Measurements from ENCODE around the gene LMAN2L.

The LMAN2L gene

GRCh38 chr2:96739633-96740428, at the start of gene LMAN2L:
Gene LMAN2L, minus strand, starts transcription at chr2:96740064. Its CDS starts 24 bp downstream, at chr2:96740040.
- DNase-seq (ENCODE audit: low spot score) = peak; percentile 98

DNA sequence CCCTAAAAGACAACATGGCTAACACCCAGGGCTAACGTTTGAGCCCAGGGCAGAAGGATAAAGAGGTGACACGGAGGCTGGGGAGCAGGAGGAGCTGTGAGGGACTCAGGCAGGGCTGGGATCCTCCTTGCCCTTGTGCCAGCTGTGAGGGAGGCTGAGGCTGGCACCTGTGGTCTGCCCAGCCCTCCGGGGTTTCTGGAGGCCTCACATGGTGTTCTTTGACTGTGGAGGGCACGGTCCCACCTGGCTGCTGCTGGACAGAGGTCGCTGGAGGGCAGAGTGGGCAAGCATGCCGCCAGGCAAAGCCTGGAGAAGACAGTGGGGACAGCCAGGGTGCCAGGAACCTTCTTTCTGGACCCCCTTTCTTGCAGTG, 49.4 kb upstream of the LMAN2L start:
- no peak for DNase-seq (ENCODE audit: low spot score)

DNA sequence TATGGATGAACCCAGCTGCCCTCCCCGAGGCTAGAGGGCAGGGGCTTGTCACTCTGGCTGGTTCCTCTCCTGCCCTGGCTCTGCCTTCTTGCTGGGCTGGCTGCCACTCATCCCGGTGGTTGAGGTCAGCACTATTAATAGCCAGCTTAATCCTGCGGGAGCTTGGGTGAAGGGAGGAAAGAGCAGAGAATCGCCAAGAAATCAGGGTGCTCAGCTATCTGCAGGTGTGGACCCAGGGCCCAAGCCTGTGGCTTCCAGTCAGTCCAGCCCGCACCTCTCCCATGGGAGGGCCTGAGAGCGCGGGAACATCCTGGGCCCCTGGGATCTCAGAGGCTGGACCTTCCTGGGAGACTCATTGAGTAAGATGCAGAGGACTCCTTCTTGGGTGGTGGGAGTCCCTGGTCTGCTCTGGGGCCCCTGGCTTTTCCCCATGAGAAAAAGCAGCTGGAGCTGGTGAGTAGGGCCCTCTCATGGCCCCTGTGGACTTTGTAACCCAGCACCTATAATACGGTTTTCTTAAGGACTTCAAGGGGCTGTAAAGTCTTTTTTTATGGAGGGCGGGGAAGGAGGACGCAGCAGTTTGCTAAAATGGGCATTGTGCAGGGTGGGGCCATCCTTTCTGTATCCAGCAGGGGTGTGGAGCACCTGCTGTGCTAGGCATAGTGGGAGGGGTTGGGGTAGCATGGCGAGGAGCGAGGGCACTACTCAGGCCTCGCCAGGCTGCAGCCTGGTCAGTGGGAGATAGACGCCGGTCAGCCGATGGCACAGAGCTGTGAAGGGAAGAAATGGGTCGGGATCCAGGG, 48.8 kb upstream of the LMAN2L start:
- DNase-seq (ENCODE audit: low spot score) = no peak

DNA sequence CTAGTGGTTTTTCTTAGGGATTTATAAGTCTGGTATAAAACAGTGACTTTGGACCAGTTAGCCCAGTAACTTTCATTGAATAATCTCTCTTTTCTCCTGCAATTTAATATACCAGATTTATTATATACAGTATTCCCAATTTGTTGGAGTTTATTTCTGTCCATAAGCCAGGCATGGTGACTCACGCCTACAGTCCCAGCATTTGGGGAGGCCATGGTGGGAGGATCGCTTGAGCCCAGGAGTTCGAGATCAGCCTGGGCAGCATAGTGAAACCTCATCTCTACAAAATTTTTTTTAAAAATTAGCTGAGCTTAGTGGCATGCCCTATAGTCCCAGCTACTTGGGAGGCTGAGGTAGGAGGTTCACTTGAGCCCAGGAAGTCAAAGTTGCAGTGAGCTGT, 47.5 kb upstream of the LMAN2L start:
- no peak for DNase-seq (ENCODE audit: low spot score)

DNA sequence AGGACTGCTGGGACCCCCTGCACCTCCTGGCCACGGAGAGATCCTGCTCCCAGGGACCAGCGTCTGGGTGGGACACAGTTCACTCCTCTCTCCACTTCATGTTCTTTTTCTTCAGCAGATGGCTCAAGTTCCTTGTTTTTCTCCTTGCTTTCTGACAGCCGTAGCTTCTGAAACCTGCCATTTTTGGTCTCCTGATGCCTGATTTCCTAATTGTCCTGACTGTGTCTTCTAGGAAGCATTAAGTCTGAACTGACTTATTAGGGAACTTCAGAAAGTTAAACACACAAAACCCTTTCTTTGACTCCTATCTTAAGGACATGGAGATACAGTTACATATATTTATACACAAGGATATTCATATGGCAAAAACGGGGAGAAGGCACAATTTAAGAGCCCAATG, 43.5 kb upstream of the LMAN2L start:
- DNase-seq (ENCODE audit: low spot score) = no peak

- DNase-seq (ENCODE audit: low spot score) = no peak
Observed at GRCh38 chr2:96775160-96775559, 35.3 kb upstream of the LMAN2L start.

DNA sequence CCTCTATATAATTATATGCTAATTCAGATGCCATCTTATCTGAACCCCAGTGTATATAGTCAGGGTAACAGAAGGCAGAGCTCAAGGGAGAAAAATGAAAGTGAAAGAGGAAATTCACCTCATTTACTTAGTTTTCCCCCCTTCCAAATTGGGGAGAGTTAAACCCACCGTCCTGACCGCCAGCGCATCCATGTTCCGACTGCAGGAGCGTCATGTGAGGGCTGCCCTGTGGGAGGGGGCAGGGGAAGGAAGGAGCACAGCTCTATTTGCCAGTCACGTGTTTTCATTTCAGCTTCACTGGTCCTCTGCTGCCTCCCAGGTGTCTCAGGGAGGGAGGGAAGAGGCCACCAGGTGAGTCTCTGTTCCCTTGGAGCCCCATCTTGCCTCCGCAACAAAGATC, 34.1 kb upstream of the LMAN2L start:
- DNase-seq (ENCODE audit: low spot score) = peak; percentile 59

DNA sequence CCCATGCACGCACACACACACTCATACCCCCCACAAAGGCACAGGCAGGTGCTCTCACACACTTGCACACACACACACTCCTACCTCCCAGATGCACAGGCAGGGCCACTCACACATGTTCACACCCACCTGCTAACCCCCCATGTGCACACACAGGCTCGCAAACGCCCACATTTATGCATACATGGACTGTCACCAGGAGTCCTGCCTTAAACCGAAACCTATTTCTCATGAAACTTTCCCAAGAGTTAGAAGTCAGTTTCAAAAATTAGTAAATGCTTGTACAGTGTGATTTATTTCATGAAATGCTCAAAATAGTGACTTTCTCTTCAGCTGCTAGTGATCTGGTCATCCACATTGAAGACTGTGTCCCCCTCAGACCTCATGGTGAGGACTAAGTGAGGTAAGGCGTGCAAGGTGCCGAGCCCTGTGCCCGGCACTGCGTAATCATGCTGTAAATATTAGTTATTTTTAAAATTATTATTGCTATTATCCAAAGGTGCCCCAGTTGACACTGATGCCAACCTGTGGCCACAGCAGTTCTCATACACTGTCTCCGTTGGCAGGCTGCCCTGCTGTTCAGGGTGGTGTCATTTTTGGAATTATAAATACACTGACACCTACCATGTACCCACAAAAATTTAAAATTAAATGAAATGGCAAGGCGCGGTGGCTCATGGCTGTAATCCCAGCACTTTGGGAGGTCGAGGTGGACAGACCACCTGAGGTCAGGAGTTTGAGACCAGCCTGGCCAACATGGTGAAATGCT, 33.2 kb upstream of the LMAN2L start:
- DNase-seq (ENCODE audit: low spot score) = no peak

DNA sequence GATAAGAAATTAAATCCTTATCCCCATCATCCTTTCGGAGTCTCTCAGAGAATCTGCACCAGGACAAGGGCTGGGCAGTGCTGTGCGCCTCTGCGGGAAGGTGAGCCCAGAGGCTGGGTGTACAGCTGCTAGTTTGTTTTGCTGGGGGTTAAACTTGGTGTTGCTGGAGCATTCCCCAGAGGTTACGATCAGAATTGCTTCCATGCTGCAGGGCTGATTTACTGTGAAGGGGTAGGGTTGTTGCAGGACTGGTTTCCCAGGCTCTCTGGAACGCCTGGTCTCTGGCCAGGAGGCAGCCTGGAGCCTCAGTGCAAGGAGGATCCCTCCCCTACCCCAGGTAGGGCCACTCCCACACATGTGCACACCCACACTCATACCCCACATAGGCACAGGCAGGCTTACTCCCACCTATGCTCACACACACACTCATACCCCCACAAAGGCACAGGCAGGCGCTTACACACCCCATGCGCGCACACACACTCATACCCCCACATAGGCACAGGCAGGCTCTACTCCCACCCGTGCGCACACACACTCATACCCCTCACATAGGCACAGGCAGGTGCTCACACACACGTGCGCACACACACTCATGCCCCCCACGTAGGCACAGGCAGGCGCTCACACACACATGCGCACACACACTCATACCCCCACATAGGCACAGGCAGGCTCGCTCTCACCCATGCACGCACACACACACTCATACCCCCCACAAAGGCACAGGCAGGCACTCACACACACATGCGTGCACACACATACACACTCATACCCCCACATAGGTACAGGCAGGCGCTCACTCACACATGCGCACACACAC, 32.1 kb upstream of the LMAN2L start:
- no peak for DNase-seq (ENCODE audit: low spot score)

GRCh38 chr2:96770442-96771202, 30.8 kb upstream of the LMAN2L start:
- no peak for DNase-seq (ENCODE audit: low spot score)

GRCh38 chr2:96769814-96770213, 29.9 kb upstream of the LMAN2L start:
- no peak for DNase-seq (ENCODE audit: low spot score)

GRCh38 chr2:96768083-96768561, 28.3 kb upstream of the LMAN2L start:
- DNase-seq (ENCODE audit: low spot score) = no peak

- no peak for DNase-seq (ENCODE audit: low spot score)
Observed at GRCh38 chr2:96767135-96767871, 27.4 kb upstream of the LMAN2L start.

- DNase-seq (ENCODE audit: low spot score) = no peak
Observed at GRCh38 chr2:96764253-96764637, 24.4 kb upstream of the LMAN2L start.

GRCh38 chr2:96763511-96764252, 23.8 kb upstream of the LMAN2L start:
- no peak for DNase-seq (ENCODE audit: low spot score)

- no peak for DNase-seq (ENCODE audit: low spot score)
Observed at GRCh38 chr2:96762529-96763311, 22.9 kb upstream of the LMAN2L start.

DNA sequence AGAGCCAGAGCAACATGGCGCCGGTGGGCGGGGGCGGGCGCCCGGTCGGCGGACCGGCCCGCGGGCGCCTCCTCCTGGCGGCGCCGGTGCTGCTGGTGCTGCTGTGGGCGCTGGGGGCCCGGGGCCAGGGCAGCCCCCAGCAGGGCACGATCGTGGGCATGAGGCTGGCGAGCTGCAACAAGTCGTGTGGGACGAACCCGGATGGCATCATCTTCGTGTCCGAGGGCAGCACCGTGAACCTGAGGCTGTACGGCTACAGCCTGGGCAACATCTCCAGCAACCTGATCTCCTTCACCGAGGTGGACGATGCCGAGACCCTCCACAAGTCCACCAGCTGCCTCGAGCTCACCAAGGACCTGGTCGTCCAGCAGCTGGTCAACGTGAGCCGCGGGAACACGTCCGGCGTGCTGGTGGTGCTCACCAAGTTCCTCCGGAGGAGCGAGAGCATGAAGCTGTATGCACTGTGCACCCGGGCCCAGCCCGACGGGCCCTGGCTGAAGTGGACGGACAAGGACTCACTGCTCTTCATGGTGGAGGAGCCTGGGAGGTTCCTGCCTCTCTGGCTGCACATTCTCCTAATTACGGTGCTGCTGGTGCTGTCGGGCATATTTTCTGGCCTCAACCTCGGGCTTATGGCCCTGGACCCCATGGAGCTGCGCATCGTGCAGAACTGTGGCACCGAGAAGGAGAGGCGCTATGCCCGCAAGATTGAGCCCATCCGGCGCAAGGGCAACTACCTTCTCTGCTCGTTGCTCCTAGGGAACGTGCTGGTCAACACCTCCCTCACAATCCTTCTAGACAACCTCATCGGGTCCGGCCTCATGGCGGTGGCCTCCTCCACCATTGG, 21.3 kb upstream of the LMAN2L start:
- no peak for DNase-seq (ENCODE audit: low spot score)

All from CD4-positive, alpha-beta T cell treated with Interleukin-6 at 100 ng/mL for 8 hours (primary cell).